Astrocyte of the cerebellum (primary cell): Measurements from ENCODE around the gene PLA1A.

Experiments used
- DNase-seq: peaks from one replicate; pipeline ENCODE4 v3.0.0-alpha.2; 2011; ENCODE audit warnings: low read depth
- H3K4me3 ChIP-seq: 2 replicates; pipeline ENCODE4 v1.5.1; 2011; ENCODE audit warnings: mild to moderate bottlenecking, low read depth, low read length, moderate library complexity
- in situ Hi-C: cut with HindIII; loops from 2 replicates; pipeline ENCODE4 v1.10.0; 2017; ENCODE audit warnings: low sequenced_read_pairs
- TF ChIP-seq, protein P1 (sequence below): IDR thresholded peaks from 2 replicates; pipeline ENCODE4 v1.5.1; 2012; ENCODE audit warnings: low read length, low read depth, moderate library complexity, mild to moderate bottlenecking; ENCODE audit errors: missing control alignments

PLA1A gene

DNA sequence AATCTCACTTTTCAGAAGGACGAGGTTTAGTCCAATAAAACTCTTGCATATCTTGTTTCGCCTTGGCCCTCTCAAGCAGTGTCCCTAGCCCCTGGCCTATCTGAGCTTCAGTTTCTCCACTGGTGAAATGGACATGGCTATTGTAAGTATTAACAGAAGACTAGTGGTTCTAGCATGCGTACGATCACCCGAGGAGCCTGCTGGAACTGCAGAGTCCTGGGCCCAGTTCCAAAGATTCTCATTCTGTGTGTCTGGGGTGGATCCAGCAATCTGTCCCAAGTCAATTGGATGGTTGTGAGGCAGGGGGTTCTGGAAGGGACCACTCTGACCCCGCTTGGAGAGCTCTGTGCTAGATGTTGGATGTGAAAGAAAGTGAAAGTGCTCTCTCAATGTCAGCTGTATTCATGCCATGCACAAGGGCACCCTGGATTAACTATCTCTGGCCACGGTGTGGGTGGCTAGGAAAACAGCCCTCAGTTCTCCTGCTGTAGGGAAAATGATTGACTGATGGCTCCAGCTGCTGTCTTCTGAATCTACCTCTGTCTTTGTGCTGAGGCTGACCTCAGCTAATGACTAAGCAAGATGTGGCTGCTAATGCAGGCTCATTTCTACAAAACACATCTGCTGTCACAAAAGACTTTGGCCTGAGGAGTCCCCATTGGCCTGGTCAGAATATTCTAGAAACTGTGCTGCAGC is 1.9 kb upstream of the PLA1A start:
- in situ Hi-C loops: no loop called here
- TF ChIP-seq, protein P1, sequence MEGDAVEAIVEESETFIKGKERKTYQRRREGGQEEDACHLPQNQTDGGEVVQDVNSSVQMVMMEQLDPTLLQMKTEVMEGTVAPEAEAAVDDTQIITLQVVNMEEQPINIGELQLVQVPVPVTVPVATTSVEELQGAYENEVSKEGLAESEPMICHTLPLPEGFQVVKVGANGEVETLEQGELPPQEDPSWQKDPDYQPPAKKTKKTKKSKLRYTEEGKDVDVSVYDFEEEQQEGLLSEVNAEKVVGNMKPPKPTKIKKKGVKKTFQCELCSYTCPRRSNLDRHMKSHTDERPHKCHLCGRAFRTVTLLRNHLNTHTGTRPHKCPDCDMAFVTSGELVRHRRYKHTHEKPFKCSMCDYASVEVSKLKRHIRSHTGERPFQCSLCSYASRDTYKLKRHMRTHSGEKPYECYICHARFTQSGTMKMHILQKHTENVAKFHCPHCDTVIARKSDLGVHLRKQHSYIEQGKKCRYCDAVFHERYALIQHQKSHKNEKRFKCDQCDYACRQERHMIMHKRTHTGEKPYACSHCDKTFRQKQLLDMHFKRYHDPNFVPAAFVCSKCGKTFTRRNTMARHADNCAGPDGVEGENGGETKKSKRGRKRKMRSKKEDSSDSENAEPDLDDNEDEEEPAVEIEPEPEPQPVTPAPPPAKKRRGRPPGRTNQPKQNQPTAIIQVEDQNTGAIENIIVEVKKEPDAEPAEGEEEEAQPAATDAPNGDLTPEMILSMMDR: no peak
- DNase-seq: no peak
- H3K4me3 ChIP-seq: no peak overlapping the region

DNA sequence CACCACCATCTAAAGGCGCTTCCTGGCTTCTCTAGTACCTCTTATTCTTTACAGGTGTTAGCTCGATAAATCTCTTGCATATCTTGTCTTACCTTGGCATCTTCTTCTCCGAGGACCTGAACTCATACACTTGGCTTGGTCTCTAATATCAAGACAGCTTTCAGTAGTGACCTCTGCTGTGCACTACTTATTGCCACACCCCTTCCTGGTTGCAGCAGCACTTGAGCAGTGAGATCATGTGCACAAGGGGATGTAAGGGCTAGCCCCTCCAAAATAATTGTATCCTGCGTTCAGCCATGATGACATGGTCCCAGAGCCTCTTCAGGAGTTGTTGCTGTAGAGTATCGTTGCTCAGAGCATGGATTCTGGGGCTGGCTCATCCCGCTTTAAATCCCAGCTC is 1.3 kb upstream of the PLA1A start:
- DNase-seq: no peak
- TF ChIP-seq, protein P1: no peak
- H3K4me3 ChIP-seq: no peak overlapping the region
- in situ Hi-C loops: no loop called here

DNA sequence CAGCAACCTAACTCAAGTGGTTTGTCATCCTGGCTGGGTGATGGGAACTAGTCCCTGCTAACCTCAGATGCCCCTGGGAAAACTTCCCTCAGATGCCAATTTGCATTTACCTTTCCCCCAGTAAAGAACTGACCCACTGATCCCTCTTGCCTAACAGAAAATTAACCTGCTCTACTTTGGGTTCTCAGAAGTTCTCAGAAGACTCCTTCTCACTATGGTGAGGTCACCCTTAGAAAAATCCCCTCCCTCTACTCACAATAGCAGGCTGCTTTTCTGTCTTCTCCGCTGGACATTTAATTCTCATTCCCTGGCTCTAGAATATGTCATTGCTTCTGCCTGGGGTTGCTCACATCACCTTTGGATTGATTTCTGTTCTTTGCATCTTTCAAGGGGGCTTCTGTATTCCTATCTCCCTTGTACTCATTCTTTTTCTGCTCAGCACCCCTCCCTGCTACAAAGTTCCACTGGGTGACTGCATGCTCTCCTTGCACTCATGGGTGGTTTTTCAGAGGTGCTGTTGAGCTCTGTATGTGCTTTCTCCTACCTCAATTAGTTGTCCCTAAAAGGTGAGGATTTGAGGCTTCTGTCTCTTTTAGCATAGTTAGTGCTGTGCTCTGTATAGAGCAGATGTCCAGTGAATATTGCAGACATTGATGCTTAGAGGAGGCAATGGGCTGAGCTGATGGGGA is 869 bp downstream of the PLA1A start:
- no peak for DNase-seq
- no peak overlapping the region for H3K4me3 ChIP-seq
- in situ Hi-C loops: no loop called here
- TF ChIP-seq, protein P1: no peak

DNA sequence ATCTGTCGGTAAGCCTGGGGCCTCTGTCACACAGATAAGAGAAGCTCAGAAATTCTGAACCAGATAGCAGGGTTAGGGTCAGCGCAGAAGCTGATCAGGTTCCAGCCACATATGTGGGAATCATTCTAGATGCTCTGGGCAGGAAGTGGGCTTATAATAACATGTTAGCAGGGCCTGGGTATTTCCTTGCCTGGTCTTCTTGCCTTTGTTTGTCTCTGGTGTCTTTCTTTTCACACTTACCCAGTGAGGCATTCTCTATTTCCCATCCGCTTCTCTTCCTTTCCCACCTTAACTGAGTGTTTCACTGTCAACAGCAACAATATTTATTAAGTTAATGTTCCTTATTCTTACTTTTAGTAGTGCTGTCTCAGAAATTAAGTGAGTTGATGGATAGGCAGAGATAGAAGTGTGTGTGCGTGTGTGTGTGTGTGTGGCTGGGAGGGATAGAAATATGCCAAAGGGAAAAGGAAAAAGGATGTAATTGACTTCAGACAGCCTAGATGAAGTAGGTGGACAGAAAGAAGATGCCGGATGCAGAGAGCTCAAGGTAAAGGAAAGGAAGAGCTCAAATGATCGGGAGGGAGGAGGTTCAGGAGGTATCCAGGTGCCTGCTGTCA is 2.0 kb downstream of the PLA1A start:
- no peak overlapping the region for H3K4me3 ChIP-seq
- in situ Hi-C loops: no loop called here

DNA sequence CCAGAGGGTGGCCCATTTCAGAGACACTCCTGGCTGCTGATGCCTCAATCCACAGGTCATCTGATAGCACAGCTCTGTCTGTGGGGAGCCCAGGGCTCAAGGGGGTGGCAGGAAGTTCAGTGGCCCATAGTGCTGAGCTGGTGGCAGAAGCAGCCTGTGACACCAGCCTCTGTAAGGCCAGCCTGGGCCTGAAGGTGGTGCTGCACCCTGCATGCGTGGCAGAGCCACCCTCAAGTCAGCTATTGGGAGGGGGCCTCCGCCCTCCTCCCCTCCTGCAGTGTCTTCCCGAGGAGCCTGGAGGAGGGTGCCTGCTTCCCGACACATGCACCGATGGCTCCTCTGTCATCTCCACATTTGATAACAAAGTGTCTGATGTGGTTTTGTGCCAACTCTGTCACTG is 3.0 kb downstream of the PLA1A start:
- TF ChIP-seq, protein P1: peak; percentile 25
- no peak overlapping the region for H3K4me3 ChIP-seq
- DNase-seq: no peak
- in situ Hi-C loops: no loop called here

More for the DNA sequence above, 2.0 kb downstream of the PLA1A start:
- no peak for DNase-seq
- TF ChIP-seq, protein P1: no peak

DNA sequence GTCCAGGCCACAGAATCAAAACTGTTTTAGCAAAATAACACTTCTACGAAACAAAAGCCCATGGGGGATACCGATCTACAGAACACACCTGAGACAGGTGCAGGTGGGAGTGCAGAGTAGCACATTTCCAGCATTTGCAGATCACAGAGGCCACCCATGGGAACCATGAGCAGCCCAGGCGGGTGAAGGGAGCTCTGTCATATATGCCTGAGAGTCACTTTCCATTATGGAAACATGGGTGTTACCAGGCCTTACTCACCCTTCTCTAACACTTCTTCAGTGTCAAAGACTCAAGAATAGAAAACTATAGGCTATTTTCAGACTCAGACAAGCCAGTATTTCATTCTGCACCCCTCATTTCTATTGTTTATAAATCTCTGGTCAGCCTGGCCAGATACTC is 3.5 kb downstream of the PLA1A start:
- TF ChIP-seq, protein P1: no peak
- DNase-seq: no peak
- no peak overlapping the region for H3K4me3 ChIP-seq
- in situ Hi-C loops: no loop called here
